Esophagus squamous epithelium (tissue), 4 donors: ENCODE results near the gene NCKAP5.

Experiments used
- CTCF ChIP-seq, 6 experiments: fragments of 450-650 bp in 4 of 6; fragments of 200-600 bp in 2 of 6; sonication (generic) in 2 of 6; IDR thresholded peaks; one replicate each; pipeline ENCODE4 v1.5.1; 2016 to 2019; ENCODE audit warnings: antibody characterized with exemption in 6 of 6, mild to moderate bottlenecking in 4 of 6, moderate library complexity in 4 of 6
- POLR2A ChIP-seq, 4 donors: fragments of 450-650 bp; IDR thresholded peaks; one replicate each; pipeline ENCODE4 v1.6.1; 2017; ENCODE audit warnings: antibody characterized with exemption in 4 of 4, mild to moderate bottlenecking in 4 of 4, moderate library complexity in 3 of 4

DNA sequence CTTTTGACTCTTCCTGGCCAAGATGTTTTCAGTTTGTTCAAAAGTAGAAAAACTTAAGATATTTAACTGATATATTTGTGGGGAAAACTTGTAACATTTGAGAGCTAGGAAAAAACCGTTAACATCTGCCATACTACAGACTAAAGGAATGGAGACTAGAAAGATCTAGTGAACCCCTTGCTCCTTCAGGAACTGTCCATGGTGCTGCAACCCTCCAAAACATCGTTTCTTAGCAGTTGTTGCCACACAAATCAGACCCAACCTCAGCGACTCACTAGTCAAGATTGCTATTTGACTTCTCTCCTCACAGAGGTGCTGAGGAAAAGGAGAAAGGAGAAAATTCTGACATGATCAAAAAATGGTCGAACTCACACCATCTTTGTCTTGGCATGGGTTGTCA lies 504.5 kb downstream of the NCKAP5 start:
- no peak for TF ChIP-seq CTCF (IDR thresholded peaks at IDR 0.05)
- TF ChIP-seq POLR2A (IDR thresholded peaks at IDR 0.05): no peak
